NCI-H226 (cell line): ENCODE data around the gene MDC1.
"Not testable (repeated sequence)": the region's sequence is repeated elsewhere in the genome, so short reads cannot be mapped to it uniquely, and the experiment has no call there.

Experiments
- DNase-seq: peaks from one replicate; pipeline ENCODE4 v3.0.0-alpha.2; 2015

The MDC1 gene

DNA sequence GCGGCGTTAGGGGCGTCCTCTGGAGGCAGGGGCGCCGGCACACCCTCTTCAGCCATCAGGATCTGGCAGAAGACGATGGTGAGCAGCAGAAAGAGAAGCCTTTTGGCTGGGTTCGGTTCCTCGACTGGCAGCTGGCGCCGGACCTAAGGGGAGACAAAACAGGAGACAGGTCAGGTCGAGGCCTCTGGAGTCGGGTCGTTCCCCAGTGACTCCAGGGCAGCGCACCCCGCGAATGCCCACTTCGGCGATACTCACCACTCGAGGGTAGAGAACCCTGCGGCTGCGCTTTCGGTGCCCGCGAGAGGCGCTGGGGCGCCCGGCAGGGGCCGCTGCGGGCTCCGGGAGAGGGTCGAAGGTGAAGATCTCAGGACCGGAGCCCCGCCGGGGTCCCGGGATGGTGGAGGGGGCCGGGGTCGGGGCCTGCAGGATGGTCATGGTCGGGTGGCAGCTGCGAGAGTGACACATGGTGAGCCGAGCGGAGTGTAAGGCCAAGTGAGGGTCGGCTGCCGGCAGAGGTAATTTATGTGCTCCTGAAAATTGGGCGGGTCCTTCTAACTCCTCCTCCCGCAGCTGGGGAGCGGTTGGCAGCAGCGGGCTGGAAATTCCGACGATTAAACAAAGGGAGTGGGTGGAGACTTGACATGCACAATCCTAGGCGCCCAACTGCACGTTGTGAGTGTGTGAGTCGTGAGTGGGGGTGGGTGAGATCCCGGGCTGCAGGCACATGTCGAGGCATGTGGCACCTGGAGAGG lies 27.1 kb upstream of the MDC1 start, which contains the start of gene IER3:
Gene IER3, minus strand, starts transcription at position 494 of the 752 bp plus-strand sequence. Its CDS starts 29 bp downstream, at position 465.
- DNase-seq: peak; percentile 78

- DNase-seq: no peak
Measured at GRCh38 chr6:30743099-30744053, 26.3 kb upstream of the MDC1 start.

DNA sequence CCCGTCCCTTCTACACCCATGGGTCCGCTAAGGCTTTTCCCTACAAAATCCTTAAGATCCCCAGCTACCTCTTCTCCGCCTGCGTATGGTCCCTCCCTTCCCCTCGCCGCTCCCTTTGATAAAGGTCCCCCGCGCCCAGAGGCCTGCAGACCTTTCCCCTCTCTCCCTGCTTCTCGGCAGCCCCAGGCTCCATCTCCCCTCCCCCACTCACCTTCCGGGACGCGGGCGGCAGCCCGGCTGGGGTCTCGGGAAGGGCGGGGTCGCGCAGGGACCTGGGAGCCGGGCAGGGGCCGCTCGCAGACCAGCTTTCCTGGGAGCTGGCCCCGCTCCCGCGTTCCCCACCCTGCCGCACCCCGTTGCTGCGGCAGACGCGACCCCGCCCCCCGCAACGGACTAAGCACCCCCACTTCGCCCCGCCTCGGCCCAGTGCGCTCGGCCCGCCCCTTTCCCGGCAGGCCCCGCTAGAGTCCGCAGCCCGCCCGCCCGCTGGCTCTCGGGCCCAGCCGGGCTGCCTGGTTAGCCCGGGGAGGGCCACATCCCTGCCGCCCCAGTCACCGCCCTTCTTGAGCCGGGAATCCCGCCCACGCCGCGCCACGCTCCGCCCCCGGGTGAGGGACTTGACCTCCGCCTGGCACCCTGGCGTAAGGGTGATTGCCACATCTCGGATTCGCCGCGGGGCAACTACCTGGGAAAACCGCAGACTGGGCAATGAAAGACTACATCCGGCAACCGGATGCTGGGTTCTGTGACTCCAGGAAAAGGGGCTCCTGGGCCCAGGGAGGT lies 25.4 kb upstream of the MDC1 start, which contains the start of gene FLOT1:
Gene FLOT1, minus strand, starts transcription at position 372 of the 783 bp plus-strand sequence. CDS start 498 bp downstream, outside the sequence.
- DNase-seq: peak; percentile 98

- no peak for DNase-seq
Measured at GRCh38 chr6:30741789-30742315, 24.8 kb upstream of the MDC1 start.

DNA sequence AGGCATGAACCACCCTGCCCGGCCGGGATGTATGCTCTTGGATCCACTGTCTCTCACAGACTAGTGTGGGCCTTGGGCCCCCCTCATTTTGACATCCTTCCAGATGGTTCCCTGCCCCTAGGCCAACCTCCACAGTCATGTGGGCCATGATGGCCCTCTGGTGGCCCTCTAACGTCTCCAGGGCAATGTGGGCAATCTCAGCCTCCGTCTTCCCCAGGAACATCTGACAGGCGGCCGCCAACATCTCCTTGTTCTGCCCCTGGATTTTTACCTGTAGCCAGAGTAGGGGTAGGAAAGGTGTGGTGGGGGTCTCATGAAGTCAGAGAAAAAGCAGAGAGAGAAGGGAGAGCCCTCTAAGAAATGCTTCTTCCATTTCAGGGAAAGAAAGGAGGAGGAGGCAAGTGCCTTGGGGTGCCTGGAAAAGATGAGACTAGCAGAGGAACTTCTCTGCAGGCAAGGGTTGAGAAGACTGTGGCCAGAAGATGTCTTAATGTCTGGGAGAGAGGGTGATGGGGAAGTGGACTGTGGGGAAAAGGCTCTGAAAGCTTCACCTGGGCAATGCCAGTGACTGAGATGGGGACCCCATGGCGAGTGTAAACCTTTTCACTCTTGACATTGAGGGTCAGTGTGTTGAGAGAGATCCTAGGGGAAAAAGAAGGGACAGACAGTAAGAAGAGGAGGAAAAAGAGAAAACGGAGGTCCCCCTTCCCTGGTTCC lies 24.1 kb upstream of the MDC1 start:
- no peak for DNase-seq

DNA sequence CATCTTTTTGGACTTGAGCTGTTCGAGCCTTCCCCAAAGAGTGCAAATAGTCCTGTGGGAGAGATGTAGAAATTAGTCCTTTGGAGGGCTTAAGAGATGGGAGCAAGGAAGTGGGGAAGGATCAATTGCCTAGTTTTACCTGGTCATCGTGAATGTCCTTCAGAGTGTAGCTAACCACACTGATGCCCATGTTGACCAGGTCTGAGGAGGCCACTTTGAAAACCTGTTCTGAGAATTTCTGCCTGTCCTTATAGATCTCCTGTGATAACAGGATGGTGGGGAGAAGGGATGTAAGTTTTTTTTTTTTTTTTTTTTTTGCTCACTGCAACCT lies 23.4 kb upstream of the MDC1 start:
- no peak for DNase-seq

DNA sequence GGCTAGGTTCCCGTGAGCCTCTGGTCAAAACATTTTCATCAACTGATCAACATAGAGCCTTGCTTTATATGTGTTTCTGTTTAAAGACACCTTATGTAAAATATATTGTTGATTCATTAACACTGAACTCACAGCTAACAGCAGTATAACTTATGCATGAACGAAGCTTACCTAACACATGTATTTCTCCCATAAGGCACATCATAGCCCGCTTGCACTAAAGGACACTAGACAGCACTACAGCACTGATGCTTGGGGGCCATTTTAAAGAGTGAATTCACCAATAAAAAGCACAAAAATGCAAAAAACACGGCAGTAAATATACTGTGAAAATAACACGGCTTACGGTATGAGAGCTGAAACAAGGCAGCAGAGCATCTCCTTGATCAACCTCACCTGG lies 21.5 kb upstream of the MDC1 start:
- no peak for DNase-seq

DNA sequence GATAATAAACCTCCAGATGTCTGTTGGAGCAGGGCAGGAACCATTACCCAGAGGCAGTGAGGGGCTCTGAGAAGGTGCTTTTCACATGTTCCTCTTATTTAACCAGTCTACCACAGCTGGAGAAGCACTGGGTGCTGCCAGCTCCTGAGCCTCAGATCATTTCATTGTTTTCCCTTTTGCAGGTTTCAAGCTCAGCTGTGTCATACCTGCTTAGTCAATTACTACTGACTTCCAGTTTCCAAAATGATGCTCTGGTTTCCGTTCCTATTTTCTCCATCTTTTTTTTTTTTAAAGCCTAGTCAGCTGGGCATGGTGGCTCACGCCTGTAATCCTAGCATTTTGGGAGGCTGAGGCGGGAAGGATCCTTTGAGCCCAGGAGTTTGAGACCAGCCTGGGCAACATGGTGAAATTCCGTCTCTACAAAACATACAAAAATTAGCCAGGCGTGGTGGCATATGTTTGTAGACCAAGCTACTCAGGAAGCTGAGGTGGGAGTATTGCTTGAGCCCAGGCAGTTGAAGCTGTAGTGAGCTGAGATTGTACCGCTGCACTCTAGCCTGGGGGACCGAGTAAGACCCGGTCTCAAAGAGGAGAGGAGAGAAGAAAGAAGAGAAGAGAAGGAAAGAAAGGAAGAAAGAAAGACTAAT lies 18.7 kb upstream of the MDC1 start:
- no peak for DNase-seq

GRCh38 chr6:30732237-30732943 lies 15.3 kb upstream of the MDC1 start:
- DNase-seq: no peak

- peak; percentile 43 for DNase-seq
Measured at GRCh38 chr6:30730601-30731435, 13.7 kb upstream of the MDC1 start.

DNA sequence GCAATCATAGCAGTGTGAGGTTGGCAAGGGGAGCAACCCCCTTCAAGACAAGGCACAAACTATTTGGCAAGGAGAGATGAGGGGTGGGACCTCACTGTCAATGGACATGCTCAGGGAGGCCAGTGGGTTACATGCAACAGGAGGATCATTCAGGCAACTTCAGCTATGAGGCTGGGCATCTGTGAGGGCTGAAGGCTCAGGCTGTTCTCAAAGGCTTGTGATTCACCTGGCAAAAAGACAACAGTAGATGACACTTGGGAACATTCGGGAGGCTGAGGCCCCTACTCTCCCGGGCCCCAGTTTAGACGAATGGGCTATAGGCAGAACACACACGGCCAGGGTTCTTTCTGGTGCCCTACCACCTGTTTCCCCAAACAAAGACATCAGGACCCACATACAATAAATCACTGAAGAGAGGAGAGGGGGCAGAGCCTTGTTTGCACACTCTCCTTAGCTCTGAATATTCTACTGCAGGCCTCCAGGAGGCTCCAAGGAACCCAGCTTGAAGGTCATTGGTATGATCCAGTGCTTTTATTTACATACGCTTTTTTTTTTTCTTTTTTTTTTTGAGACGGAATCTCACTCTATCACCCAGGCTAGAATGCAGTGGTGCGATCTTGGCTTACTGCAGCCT lies 11.0 kb upstream of the MDC1 start:
- no peak for DNase-seq

DNA sequence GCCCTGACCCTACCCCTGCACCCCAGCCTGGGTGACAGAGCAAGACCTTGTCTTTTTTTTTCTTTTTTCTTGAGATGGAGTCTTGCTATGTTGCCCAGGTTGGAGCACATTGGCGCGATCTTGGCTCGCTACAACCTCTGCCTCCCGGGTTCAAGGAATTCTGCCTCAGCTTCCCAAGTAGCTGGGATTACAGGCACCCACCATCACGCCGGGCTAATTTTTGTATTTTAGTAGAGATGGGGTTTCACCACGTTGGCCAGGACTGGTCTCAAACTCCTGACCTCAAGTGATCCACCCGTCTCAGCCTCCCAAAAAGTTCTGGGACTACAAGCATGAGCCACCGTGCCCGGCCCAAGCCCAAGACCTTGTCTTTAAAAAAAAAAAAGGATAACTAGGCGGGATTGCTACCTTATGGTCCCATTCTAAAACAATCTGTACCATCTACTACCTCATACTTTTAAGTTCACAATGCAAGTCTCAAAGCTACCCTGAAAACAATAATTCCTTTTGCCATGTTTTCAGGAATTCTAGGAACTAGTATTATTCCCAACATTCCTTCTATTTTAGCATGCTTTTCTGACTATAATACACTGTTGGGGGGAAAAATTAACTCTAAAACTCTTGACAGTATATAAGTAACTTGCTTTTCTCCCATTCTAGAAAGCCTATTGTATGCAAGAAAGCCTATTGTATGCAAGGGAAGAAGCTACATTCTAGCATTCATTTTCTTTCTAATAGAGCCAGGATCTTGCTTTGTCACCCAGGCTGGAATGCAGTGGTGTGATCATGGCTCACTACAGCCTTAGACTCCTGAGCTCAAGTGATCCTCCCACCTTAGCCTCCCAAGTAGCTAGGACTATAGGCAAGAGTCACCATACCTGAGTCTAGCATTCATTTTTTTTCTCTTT lies 9.7 kb upstream of the MDC1 start:
- no peak for DNase-seq

DNA sequence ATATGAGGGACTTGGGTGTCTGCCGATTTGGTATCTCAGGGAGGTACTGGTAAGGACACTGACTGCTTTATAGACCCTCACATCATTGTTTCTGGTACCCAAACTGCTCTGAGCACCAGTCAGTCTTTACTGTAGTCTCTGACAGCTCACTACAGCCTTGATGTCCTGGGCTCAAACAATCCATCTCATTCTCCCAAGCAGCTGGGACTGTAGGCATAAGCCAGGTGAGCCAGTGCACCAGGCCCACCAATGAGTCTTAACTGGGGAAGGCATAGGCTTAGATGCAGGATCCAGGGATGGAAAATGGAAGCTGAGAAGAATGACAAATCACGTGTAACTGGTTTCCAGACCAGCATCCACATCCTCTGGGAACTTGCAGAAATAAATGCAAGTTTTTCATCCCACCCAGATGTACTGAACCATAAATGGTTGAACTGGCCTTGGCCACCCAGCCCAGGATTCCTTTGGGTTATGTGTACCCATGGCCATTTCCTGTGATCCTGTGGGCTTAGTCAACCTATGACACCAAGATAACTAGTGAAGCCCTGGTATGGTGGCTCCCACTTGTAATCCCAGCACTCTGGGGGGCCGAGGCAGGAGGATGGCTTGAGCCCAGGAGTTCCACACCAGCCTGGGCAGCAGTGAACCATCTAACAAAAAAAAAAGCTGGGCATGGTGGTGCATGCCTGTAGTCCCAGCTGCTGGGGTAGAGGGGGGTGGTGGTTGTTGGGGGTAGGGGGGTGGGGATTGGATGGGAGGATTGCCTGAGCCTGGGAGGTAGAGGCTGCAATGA lies 8.8 kb upstream of the MDC1 start:
- no peak for DNase-seq

DNA sequence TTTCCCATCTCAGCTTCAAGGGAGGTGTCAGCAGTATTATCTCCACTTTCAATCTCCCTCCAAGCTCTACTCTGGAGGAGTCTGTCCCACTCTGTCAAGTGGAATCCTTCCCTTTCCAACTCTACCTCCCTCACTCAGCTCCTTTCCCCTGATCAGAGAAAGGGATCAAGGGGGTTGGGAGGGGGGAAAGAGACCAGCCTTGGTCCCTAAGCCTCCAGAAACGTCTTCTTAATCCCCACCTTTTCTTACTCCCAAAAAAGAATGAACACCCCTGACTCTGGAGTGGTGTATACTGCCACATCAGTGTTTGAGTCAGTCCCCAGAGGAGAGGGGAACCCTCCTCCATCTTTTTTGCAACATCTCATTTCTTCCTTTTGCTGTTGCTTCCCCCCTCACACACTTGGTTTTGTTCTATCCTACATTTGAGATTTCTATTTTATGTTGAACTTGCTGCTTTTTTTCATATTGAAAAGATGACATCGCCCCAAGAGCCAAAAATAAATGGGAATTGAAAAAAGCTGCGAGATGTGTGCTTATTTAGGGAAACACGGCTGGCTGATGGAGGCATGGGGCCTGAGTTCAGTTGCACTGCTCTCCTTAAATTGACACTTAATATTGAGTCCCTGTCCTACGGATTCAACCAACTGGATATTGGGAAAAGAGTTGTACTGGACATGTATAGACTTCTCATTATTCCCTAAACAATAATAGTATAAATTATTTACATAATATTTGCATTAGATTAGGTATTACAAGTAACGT lies 8.0 kb upstream of the MDC1 start:
- DNase-seq: no peak

DNA sequence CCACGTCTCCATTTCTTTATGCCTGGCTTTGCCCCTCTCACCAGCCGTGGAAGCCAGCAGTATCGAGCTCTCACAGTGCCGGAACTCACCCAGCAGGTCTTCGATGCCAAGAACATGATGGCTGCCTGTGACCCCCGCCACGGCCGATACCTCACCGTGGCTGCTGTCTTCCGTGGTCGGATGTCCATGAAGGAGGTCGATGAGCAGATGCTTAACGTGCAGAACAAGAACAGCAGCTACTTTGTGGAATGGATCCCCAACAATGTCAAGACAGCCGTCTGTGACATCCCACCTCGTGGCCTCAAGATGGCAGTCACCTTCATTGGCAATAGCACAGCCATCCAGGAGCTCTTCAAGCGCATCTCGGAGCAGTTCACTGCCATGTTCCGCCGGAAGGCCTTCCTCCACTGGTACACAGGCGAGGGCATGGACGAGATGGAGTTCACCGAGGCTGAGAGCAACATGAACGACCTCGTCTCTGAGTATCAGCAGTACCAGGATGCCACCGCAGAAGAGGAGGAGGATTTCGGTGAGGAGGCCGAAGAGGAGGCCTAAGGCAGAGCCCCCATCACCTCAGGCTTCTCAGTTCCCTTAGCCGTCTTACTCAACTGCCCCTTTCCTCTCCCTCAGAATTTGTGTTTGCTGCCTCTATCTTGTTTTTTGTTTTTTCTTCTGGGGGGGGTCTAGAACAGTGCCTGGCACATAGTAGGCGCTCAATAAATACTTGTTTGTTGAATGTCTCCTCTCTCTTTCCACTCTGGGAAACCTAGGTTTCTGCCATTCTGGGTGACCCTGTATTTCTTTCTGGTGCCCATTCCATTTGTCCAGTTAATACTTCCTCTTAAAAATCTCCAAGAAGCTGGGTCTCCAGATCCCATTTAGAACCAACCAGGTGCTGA lies 7.0 kb upstream of the MDC1 start:
- DNase-seq: not testable (repeated sequence)
